Measurements from ENCODE around the gene DHX9. TPM values are rescaled to one million over a fixed set of nuclear protein-coding genes. Genes with fewer than 3 reads are reported as not detected.

Gene DHX9
- total and polyA plus RNA-seq, 9 of the 15 experiments (the other 6 are each of a cell fraction or from before 2014, with no cell fraction given), result 100 to 409 (median 294) TPM

DNA sequence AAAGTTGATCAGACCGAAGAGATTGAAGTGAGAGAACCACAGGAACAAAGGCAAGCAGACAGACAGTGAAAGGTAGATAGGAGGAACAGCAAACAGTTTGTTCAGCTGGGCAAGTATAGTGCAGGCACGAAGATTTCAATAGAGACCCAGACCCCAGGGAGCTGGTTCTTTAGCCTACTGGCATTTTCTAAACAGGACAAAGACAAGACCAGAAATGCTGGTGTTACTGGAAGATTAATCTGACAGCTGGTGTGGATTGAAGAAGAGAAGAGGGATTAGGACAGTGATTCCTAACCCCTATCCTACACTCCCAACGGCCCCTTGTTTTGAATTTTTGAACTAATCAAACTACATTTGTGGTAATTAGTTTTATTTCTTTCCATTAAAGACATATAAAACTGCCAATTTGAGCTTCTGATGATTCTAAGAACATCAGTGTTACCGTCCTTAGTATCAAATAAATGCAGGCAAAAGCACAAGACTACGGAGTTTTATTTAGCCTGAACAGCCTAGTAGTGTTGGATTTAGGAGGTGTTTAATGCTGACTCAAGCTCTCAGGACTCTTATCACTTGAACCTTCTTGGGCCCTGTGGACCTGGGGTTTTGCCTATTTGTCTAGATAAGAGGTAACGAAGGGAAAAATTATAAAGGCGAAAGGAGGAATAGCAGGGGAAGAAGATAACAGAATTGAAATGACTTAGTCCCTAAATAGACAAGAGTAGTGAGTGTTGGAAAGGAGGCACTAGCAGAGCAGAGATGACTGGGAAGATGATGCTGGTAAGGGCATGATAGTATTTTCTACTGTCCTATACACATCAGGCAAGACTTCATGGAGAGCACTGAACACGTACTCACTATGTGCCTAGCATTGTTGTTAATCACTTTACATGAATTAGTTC is 47.6 kb upstream of the DHX9 start (continued):
- TF ChIP-seq, protein P1, sequence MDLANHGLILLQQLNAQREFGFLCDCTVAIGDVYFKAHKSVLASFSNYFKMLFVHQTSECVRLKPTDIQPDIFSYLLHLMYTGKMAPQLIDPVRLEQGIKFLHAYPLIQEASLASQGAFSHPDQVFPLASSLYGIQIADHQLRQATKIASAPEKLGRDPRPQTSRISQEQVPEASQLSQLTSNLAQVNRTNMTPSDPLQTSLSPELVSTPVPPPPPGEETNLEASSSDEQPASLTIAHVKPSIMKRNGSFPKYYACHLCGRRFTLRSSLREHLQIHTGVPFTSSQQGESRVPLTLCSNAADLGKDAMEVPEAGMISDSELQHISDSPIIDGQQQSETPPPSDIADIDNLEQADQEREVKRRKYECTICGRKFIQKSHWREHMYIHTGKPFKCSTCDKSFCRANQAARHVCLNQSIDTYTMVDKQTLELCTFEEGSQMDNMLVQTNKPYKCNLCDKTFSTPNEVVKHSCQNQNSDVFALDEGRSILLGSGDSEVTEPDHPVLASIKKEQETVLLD (IDR thresholded peaks at IDR 0.05), result peak; percentile 81
- TF ChIP-seq EP400 (IDR thresholded peaks at IDR 0.05) (peak; percentile 39; the same call in 1 of the 2 replicates), SIRT6 (IDR thresholded peaks at IDR 0.05; ENCODE audit: low read depth, low read length) (no peak), MYNN (IDR thresholded peaks at IDR 0.05) (peak; percentile 85; the same call in 1 of the 2 replicates), MYNN (CRISPR knock-in tag; IDR thresholded peaks at IDR 0.05) (no peak), MECOM (CRISPR knock-in tag; IDR thresholded peaks at IDR 0.05) (peak; percentile 89), UBTF (IDR thresholded peaks at IDR 0.05; ENCODE audit: borderline replicate concordance in 1 of 2, low read depth in 2 of 2, low read length in 2 of 2) (0 out of 4 replicates have a peak, but pooled peaks of 1 of the 2 experiments have one; percentile 25), CBFA2T2 (conservative IDR thresholded peaks at IDR 0.05) (peak; percentile 99), ESRRA (IDR thresholded peaks at IDR 0.05; ENCODE audit: borderline replicate concordance, low read depth) (peak; percentile 26; the same call in 1 of the 2 replicates), ZNF23 (CRISPR knock-in tag; IDR thresholded peaks at IDR 0.05) (no peak), ELK1 (CRISPR knock-in tag; IDR thresholded peaks at IDR 0.05) (no peak), MEIS2 (IDR thresholded peaks at IDR 0.05; ENCODE audit: partially characterized antibody) (peak; percentile 26), ELF4 (CRISPR knock-in tag; IDR thresholded peaks at IDR 0.05) (peak; percentile 97), RBFOX2 (IDR thresholded peaks at IDR 0.05; ENCODE audit: low read depth, low read length) (no peak), HLTF (IDR thresholded peaks at IDR 0.05) (0 out of 2 replicates have a peak, but pooled peaks have one; percentile 17), CC2D1A (IDR thresholded peaks at IDR 0.05) (peak; percentile 94; the same call in 1 of the 2 replicates), ZNF239 (CRISPR knock-in tag; IDR thresholded peaks at IDR 0.05) (0 out of 2 replicates have a peak, but pooled peaks have one; percentile 41), RNF219 (CRISPR knock-in tag; IDR thresholded peaks at IDR 0.05) (no peak)
- TF ChIP-seq, protein P2, sequence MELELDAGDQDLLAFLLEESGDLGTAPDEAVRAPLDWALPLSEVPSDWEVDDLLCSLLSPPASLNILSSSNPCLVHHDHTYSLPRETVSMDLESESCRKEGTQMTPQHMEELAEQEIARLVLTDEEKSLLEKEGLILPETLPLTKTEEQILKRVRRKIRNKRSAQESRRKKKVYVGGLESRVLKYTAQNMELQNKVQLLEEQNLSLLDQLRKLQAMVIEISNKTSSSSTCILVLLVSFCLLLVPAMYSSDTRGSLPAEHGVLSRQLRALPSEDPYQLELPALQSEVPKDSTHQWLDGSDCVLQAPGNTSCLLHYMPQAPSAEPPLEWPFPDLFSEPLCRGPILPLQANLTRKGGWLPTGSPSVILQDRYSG (tag; conservative IDR thresholded peaks at IDR 0.05; ENCODE audit: low read depth), result 0 out of 2 replicates have a peak, but pooled peaks have one; percentile 27

Measured in K562 (cell line).